Stimulated activated CD4-positive, alpha-beta T cell treated with anti-CD3 and anti-CD28 coated beads, TNF-alpha, amount 100 ng/mL, for 4 hours (primary cell): ENCODE results near the gene ENDOD1.
"Not testable (repeated sequence)": the region's sequence is repeated elsewhere in the genome, so short reads cannot be mapped to it uniquely, and the experiment has no call there.

Experiments
- DNase-seq, 3 experiments: peaks; one replicate each; pipeline ENCODE4 v3.0.0-alpha.2; 2020; ENCODE audit warnings: low read depth in 3 of 3

The ENDOD1 gene

DNA sequence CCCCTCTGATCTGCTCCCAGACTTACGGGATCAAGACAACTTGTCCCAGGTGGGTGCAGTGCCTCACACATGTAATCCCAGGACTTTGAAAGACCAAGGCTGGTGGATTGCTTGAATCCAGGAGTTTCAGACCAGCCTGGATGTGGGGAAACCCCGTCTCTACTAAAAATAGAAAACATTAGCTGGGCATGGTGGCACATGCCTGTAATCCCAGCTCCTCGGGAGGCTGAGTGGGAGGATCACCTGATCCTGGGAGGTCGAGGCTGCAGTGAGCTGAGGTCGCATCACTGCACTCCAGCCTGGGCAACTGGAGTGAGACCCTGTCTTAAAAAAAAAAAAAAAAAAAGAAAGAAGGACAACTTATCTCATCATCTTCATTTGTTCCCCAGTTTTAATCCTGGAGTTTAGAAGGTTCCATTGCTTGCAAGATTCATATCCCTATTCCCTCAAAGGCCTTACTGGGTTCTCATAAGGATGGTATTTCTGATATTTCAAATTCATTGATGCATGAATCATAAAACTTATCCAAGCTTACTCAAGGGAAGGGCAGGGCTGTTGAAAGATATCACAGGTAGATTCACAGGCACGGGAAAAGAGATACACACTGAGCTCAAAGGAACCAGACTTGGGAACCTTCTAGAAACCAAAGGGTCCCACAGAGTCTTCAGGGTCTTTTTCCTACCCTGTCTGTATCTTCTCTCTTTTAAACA lies 14.6 kb downstream of the ENDOD1 start:
- DNase-seq: no peak

DNA sequence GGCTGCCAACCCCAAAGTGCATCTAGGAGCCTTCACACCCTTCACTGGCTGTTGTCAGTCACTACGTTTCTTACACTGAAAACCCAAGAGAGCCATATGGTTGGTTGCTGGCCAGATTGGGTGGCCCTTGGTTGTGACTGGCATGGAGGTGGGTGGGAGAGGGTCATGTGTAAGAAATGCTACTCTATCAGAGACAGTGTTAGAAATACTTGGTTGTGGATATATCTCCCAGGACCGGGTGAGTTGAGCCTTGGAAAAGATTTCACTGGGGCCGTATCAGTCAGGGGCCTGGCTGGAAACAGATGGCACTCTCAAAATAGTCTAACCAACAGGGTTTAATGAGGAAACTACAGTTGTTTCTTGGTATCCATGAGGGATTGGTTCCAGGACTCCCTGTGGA lies 15.2 kb downstream of the ENDOD1 start:
- no peak for DNase-seq

DNA sequence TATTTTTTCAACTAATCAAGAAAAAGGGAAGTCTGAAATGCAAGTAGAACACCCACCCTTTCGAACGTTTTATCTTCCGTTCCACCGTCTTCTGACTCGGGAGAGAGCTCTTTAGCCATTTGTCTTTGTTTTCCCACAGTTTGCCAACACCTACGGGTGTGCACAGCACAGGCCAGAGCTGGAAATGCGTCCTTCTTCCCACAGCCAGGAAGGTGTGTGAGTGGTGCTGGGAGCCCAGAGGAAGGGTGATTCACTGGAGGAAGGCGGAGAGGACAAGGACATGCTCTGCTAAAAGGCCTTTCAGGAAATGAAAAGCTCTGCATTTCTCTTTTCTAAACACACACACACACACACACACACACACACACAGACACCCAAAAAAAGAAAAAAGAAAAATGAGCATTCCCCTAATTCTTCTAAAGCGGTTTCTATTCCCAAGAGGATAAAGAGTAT lies 18.5 kb downstream of the ENDOD1 start:
- no peak for DNase-seq

DNA sequence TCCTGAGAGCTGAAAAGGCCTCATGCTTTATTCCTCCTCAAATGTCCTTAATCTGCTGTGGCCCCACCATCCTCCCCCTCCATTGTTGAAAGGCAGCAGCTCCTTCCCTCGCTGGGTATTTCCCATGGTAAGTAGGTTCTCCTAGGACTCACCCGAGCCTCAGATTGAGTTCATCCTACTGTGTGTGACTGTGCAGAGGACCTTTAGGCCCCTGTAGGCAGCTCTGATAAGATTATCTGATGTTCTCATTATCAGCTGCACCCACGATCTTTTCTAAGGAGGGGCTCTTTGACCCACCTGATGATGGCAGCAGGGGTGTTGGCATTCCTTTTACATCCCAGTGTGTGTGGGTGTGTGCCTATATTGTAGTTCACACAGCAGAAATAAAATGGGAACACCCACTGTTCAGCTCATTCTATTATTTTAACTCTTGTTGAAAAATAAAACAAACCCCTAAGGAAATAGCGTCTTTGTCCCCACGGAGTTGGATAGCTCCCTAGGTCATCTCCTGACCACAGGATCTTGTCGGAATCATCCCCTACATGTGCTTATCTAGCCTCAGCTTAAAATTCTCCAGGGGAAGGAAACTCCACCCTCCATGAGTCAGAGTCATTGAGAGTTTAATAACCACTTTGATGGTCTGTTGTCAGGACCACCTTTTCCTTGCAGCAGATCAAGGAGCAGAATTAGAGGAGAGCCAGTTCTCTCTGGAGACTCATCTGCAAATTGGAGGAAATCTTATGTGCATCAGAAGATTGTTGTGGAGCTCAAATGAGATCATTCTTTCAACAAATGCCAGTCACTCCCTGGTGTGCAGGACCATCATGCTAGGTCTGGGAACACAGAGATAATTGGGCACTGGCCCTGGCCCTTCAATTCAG lies 19.3 kb downstream of the ENDOD1 start:
- no peak for DNase-seq

DNA sequence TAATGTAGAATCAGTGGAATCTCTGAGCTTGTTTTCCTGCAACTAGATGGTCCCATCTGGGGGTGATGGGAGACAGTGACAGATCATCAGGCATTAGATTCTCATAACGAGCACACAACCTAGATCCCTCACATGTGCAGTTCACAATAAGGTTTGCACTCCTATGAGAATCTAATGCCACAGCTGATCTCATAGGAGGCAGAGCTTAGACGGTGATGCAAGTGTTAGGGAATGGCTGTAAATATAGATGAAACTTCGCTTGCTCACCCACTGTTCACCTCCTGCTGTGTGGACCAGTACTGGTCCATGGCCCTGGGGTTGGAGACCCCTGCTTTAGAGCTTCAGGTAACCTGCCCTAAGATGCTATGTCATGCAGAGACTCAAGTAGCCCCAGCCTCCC lies 21.8 kb downstream of the ENDOD1 start:
- not testable (repeated sequence) for DNase-seq

DNA sequence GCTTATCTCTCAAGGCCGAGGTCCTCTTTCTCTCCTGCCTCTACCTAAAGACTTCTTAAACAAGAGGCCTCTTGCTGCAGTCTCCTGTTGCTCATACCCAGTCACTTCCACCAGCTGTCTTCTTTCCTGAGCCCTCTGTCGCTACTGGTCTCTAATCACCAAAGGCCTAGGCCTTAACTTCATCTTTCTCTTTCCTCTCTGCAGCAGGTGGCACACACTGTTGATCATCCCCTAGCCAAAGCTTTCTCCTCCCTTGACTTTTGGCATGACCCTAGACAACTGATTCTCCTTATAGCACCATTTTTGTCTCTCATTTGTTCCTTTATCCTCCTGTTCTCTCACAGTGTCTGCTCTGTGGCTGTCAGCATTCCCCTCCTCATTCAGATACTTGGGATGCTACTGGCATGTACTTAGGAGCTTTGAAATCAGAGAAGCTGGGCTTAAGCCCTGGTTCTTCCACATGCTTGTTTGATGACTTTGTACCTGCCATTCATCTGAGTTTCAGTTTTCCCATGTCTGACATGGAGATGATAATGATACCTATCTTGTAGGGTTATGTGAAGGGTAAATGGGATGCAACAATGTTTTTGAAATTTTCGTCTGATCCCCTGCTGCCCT lies 22.4 kb downstream of the ENDOD1 start:
- no peak for DNase-seq

DNA sequence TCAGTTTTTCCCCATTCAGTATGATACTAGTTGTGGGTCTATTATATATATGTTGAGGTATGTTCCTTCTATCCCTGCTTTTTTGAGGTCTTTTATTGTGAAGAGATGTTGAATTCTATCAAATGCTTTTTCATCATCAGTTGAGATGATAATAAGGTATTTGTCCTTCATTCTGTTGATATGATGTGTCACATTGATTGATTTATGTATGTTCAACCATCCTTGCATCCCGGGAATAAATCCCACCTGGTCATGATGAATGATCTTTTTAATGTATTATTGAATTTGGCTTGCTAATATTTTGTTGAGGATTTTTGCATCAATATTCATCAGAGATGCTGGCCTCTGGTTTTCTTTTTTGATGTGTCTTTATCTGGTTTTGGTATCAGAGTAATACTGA lies 26.0 kb downstream of the ENDOD1 start:
- DNase-seq: no peak

DNA sequence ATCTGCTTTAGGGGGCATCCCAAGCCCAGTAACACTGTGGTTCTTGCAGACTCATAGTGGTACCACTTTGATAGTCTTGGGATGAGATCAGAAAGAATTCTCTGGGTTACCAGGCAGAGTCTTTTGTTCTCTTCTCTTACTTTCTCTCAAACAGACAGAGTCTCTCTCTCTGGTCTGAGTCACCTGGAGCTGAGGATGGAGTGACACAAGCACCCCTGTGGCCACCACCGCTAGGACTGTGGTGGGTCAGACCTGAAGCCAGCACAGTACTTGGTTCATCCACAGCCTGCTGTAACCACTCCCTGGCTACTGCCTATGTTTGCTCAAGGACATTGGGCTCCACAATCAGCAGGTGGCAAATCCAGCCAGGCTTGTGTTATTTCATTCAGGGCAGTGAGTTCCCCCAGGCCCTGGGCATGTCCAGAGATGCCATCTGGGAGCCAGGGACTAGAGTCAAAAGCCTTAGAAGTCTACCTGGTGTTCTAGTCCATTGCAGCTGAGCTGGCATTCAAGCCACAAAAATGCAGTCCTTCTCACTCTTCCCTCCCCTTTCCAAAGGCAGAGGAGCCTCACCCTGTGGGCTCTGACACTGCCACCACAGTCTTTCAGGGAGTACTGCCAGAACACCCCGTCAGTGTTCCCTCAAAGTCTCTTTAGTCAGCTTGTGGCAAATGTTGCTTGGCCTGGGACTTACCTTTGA lies 29.9 kb downstream of the ENDOD1 start:
- DNase-seq: no peak

DNA sequence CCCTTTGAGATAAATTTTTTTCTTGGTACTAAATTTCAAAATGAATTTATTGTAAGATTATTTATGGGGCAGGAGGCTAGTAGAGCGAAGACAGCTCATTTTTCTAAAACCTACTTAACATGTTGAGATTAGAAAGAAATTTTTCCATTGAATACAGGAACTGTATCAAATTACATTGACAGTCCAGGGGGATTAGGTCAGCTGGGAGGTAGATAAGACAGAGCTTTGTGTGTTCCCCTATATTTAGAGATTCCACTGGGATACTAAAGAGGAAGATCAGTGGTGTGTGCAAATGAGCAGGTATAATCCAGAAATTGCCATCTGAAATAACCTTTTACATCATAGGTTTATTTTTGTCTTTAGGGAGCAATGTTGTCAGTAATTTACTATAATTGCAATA lies 32.1 kb downstream of the ENDOD1 start:
- no peak for DNase-seq

DNA sequence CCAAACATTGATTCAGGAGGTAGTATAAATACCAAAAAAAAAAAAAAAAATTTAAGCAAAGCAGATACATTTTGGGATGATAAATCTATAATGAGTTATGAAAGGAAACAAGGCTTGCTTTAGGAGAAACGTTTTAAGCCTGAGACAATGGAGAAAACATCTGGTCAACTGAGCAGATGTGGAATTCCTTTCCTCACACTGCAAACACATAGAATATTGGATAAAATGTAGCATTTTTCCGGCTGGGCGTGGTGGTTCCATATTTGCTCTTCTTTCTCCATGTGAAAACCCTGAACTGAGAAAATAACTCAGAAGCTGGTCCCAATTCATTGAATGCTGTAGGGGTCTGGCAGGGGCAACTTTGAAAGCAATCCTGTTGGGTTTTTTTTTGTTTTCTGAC lies 33.9 kb downstream of the ENDOD1 start:
- no peak for DNase-seq

DNA sequence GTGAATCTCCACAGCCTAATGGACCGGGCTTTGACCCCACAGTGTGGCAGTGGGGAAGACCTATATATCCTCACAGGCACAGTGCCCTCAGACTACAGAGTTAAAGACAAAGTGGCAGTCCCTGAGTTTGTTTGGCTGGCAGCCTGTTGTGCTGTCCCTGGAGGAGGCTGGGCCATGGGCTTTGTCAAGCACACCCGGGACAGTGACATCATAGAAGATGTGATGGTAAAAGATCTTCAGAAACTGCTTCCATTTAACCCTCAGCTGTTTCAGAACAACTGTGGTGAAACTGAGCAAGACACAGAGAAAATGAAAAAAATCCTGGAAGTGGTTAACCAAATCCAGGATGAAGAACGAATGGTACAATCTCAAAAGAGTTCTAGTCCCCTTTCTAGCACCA lies 39.0 kb downstream of the ENDOD1 start:
- no peak for DNase-seq

DNA sequence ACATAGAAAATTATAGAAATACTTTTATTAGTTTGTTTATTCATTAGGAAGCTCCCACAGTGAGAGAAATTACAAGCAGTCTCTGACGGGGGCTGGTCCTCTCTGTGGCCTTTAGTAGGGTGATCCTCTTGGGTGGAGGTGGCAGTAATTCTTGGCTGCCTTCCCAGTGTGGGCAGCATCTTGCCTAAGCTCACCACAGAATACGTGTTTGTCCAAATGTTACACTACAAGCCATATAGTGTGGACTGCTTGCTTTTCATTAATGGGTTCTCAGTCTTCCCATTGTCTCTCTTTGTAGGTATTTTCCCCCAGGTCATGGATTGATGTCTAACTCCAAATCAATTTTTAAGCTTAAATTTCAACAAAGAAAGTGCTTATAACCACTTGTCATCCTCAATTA lies 43.3 kb downstream of the ENDOD1 start:
- DNase-seq: no peak

DNA sequence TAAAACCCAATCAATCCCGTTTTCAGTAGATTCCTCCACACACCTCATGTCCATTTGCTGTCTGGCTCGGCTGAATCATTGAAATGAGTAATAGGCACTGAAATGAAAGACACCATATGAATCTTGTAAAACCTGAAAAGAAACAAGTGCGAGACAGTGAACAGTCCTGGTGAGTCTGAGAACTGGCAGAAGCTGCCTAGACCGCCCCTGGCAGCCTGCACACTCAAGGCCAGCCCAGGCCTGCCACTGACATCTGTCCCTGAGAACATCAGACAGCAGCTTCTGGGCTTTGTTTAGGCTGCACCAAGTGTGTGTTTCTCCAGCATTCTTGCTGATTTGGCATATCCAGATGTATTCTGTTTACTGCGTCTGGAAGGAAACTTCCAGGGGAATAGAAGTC lies 44.8 kb downstream of the ENDOD1 start:
- DNase-seq: no peak

DNA sequence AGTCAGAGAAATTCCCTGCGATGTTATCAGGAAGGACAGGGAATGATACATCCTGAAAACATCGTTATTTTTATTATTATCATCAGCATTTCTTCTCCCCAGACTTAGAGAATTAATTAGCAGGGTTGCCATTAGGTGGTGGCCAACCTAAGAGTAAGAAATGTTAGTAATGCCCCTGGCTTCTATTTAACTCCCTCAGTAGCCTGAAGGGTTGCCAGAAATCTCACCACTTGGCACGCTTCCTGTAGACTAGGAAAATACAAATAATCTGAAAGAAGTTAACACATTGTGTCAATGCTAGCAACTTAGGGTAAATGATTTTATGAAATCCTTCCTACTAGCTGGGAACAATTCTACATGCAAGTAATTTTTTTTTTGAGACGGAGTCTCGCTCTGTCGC lies 45.5 kb downstream of the ENDOD1 start:
- no peak for DNase-seq

DNA sequence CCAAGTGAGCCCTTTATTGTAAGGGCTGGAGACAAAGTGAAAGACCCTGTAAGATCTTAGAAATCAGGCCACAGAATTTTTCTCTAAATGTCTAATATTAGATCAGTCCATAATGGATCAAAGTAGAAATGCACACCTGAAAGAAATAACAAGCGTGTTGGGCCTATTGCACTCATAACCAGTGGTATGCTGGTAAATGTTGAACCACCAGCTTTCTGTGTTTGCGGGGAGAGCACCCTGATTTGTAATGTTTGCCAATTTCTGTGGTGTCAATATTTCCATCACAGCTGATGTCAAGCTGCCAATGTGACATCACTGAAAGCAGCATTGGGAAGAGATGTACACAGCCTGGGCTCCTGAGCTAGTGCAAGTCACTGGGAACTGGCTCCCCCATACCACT lies 46.2 kb downstream of the ENDOD1 start:
- no peak for DNase-seq

DNA sequence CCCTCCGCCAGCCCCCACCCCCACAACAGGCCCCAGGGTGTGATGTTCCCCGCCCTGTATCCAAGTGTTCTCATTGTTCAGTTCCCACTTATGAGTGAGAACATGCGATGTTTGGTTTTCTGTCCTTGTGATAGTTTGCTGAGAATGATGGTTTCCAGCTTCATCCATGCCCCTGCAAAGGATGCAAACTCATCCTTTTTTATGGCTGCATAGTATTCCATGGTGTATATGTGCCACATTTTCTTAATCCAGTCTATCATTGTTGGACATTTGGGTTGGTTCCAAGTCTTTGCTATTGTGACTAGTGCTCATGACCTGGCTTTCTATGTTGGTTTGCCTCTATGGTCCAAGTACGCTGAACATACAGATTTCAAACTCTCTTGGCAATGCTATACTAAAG lies 47.1 kb downstream of the ENDOD1 start:
- not testable (repeated sequence) for DNase-seq

DNA sequence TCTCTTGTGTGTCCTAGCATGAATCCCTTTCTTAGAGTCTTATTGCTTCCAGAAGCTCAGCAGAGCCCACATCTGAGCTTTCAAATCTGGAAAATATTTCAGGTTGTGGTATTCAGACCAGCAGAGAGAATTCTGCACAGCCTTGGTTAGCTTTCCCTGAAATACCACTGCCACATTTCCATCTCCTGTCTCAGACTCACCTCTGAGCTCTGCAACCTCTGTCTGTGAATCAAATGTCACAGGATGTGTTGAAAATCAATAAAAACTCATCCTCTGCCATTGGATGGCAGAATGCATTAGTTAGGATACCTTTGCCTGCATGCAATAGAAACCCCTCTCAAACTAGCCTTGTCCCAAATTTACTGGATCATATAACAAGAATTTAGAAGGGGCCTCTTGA lies 47.7 kb downstream of the ENDOD1 start:
- DNase-seq: no peak

DNA sequence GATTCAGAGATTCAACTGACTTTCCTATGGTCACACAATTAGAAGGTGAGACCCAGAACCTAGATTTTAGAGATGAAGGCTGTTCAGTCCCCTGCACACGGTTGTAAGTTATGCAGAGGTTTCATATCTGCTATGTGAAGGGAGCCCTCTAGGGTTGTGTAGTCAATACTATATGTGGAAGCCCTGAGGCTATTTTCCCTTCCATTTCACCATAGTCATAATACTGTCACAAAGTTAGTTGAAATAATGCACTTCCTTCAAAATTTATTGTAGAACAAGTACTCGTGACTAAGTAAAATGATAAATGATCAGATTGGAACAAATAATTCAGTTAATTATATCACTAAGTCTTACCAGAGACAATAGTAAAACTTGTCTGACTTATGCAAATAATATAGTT lies 48.8 kb downstream of the ENDOD1 start:
- DNase-seq: no peak

DNA sequence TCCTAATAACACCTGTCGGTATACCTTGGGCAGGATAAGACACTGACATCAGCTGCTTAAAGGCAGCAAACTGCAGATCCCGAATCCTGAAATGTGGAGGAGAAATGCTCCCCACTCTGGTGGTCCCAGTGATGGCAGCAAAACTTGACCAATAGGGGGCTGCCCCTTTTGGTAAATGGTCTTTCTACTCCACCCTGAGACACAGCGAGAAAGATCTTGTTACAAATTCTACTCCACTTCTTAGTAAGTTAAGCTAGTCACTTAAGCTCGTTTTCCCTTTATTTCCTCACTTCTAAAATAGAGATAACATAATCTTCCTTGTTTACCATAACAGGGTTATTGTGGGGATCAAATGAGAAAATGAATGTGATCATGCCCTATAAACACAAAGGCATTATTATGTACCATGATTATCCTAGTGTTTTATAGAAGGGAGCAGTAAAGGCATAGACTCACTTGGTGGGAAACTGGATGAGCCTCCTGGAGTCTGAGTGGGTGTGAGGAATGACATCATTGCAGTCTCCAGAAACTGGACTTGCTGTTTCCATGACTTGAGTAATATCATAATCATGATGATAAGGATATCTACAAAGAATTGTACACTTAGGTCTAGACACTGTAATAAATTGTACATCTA lies 50.9 kb downstream of the ENDOD1 start:
- no peak for DNase-seq

DNA sequence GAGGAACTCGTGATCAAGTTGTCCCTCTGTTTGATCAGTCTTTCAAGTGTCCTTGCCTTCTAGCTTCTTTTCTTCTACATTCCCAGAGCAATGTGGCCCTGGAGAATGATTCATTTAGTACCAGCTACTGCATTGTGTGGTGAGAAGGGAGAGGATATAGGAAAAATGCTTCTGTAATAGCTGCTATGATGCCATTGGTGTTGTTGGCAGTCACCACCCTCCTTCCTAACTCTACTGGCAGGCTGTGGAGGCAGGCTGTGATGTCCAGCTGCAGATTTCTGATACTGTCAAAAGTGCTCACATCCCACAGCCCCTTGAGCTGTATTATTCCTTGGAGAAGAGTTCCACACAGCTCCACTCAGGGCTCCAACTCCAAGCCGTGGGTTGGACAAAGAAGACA lies 52.8 kb downstream of the ENDOD1 start:
- no peak for DNase-seq

DNA sequence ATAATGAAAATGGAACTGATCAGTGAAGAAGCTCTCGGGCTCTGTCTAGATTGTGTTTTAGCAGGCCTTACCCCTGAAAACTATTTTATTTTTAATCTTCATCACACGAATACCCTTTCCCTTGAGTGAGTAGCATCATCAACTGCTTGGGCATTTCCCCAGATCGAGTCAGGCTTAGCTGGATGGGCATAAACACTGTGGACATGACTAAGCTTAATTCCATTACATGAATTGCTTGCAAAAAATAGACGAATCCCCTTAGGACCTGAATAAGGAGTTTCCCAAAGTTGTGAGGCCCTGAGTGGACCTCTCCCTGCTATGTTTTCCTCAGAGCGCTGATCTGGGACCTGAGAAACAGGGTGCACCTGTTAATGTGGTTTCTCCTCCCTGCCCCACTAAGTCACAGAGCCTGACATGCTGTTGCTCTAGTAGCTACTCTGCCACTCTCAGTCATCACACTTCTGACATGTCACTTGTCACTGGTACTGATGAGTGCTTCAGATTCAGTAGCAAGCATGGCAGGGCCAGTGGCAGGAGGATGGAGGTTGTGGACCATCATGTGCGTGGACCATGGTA lies 53.5 kb downstream of the ENDOD1 start:
- no peak for DNase-seq
